Measurements from ENCODE around the gene TMX2.

The TMX2 gene

GRCh38 chr11:57772562-57772961 lies 60.2 kb downstream of the TMX2 start:
- TF ChIP-seq, protein P1, sequence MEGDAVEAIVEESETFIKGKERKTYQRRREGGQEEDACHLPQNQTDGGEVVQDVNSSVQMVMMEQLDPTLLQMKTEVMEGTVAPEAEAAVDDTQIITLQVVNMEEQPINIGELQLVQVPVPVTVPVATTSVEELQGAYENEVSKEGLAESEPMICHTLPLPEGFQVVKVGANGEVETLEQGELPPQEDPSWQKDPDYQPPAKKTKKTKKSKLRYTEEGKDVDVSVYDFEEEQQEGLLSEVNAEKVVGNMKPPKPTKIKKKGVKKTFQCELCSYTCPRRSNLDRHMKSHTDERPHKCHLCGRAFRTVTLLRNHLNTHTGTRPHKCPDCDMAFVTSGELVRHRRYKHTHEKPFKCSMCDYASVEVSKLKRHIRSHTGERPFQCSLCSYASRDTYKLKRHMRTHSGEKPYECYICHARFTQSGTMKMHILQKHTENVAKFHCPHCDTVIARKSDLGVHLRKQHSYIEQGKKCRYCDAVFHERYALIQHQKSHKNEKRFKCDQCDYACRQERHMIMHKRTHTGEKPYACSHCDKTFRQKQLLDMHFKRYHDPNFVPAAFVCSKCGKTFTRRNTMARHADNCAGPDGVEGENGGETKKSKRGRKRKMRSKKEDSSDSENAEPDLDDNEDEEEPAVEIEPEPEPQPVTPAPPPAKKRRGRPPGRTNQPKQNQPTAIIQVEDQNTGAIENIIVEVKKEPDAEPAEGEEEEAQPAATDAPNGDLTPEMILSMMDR (conservative IDR thresholded peaks at IDR 0.05): no peak
- H3K27ac ChIP-seq: peak overlapping the region; percentile 34

- no peak overlapping the region for H3K27ac ChIP-seq
- TF ChIP-seq, protein P1 (conservative IDR thresholded peaks at IDR 0.05): no peak
Measured at GRCh38 chr11:57773026-57773598, 60.7 kb downstream of the TMX2 start.

GRCh38 chr11:57775491-57775890 lies 63.1 kb downstream of the TMX2 start:
- H3K27ac ChIP-seq: peak overlapping the region; percentile 92
- TF ChIP-seq, protein P1 (conservative IDR thresholded peaks at IDR 0.05): no peak

DNA sequence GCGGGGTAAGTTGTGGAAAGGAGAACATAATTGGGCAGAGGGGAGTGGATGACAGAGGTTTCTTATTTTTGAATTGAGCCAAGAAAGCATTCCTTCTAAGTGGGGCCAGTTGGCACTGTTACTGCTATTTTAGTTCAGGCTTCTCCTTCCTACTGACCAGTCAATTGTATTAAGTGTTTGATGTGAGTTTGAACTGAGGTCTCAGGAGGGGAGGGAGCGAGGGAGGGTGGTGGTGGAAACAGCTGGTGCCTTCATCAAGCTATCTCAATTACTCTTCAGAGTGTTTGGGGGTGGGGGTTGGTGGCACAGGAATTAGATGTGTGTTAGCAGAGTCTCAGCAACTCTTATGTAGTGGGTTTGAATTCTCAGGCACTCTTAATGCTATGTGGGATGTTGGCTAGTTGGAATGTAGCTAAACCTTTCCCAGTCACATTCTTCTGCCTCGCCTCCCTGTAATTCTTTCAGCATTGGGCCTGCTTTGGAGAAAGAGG lies 63.7 kb downstream of the TMX2 start:
- TF ChIP-seq, protein P1 (conservative IDR thresholded peaks at IDR 0.05): no peak
- H3K27ac ChIP-seq: peak overlapping the region; percentile 92

DNA sequence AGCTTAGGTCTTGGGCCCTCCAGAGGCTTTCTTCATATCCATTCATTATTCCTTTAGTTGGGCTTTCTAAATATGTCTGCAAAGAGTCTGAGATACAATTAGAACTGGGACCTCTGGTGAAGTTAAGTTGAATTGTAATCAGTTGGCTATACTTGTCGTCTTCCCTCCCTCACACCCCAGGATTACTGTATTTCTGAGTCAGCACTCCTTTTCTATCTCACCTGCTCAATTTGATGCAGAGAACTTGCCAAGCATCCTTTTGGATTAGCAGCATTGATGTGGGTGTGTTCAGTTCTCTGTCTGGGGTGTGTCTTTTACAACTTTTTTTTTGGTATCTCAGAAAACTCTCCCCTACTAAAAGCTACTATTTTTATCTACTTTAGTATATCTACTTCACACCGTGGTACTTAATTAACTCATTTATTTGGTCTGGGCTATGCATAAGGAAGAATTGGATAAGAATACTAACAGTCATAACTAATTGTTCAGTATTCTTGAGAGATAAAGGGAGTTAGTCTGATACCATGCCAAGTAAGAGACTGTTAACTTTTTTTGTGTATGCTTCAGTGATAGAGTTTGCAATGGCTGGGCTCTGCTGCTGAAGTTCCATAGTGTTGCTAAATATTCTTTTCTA lies 64.3 kb downstream of the TMX2 start:
- H3K27ac ChIP-seq: peak overlapping the region; percentile 92
- TF ChIP-seq, protein P1 (conservative IDR thresholded peaks at IDR 0.05): no peak

GRCh38 chr11:57777969-57778317 lies 65.5 kb downstream of the TMX2 start:
- peak overlapping the region; percentile 92 for H3K27ac ChIP-seq
- TF ChIP-seq, protein P1 (conservative IDR thresholded peaks at IDR 0.05): no peak

GRCh38 chr11:57778318-57779037 lies 66.1 kb downstream of the TMX2 start:
- peak overlapping the region; percentile 92 for H3K27ac ChIP-seq
- TF ChIP-seq, protein P1 (conservative IDR thresholded peaks at IDR 0.05): no peak
